HepG2 (cell line): ENCODE measurements around the gene AKAP12. TPM values are rescaled to one million over a fixed set of nuclear protein-coding genes. Genes with fewer than 3 reads are reported as not detected.

Source experiments
- AGO1 ChIP-seq: fragments of 200-400 bp; formaldehyde crosslinking; IDR thresholded peaks from 2 replicates; pipeline ENCODE4 v1.6.1; 2017; ENCODE audit warnings: mild to moderate bottlenecking, low read depth, low read length, moderate library complexity; ENCODE audit not compliant: poor library complexity, severe bottlenecking
- ARID3A ChIP-seq: IDR thresholded peaks from 2 replicates; pipeline ENCODE4 v1.6.1; 2012; ENCODE audit warnings: low read depth, low read length, improper control_type of control experiment
- ATF1 ChIP-seq: IDR thresholded peaks from 2 replicates; pipeline ENCODE4 v1.6.1; 2016; ENCODE audit warnings: mild to moderate bottlenecking, control low read depth
- BHLHE40 ChIP-seq: IDR thresholded peaks from 2 replicates; pipeline ENCODE4 v1.6.1; 2011; ENCODE audit warnings: low read length, improper control_type of control experiment
- CEBPG ChIP-seq: IDR thresholded peaks from 2 replicates; pipeline ENCODE4 v1.6.1; 2016
- FOXC1 ChIP-seq: sonication (generic); formaldehyde crosslinking; IDR thresholded peaks from 2 replicates; pipeline ENCODE4 v1.8.0; 2022; ENCODE audit warnings: mild to moderate bottlenecking, missing genetic modification reagents, borderline replicate concordance
- HOXA7 ChIP-seq: sonication (generic); formaldehyde crosslinking; IDR thresholded peaks from 2 replicates; pipeline ENCODE4 v1.8.1; 2022; ENCODE audit warnings: mild to moderate bottlenecking, missing genetic modification reagents, moderate library complexity
- JUNB ChIP-seq: sonication (generic); formaldehyde crosslinking; IDR thresholded peaks from 2 replicates; pipeline ENCODE4 v1.8.0; 2022; ENCODE audit warnings: missing genetic modification reagents, mild to moderate bottlenecking, borderline replicate concordance
- KAT7 ChIP-seq: IDR thresholded peaks from 2 replicates; pipeline ENCODE4 v1.6.1; 2018; ENCODE audit warnings: borderline replicate concordance, missing compliant biosample characterization
- MEIS2 ChIP-seq: sonication (generic); formaldehyde crosslinking; IDR thresholded peaks from 2 replicates; pipeline ENCODE4 v1.9.0; 2021; ENCODE audit warnings: mild to moderate bottlenecking, missing genetic modification reagents
- NONO ChIP-seq, 2 experiments: fragments of 450-650 bp in 1 of 2; sonication (generic) in 1 of 2; formaldehyde crosslinking in 1 of 2; IDR thresholded peaks in 1 of 2; conservative IDR thresholded peaks in 1 of 2; 2 replicates each; pipeline versions ENCODE4 v1.6.1 to v1.8.0; 2017 to 2022; ENCODE audit warnings: mild to moderate bottlenecking in 1 of 2, missing genetic modification reagents in 1 of 2, moderate library complexity in 1 of 2
- POLR2G ChIP-seq: fragments of 200-400 bp; formaldehyde crosslinking; IDR thresholded peaks from 2 replicates; pipeline ENCODE4 v1.6.1; 2018; ENCODE audit warnings: mild to moderate bottlenecking, low read depth, low read length, moderate library complexity
- SALL1 ChIP-seq: sonication (generic); formaldehyde crosslinking; IDR thresholded peaks from 2 replicates; pipeline ENCODE4 v1.8.0; 2022; ENCODE audit warnings: mild to moderate bottlenecking, missing genetic modification reagents
- SETDB1 ChIP-seq: sonication (generic); formaldehyde crosslinking; IDR thresholded peaks from 2 replicates; pipeline ENCODE4 v1.5.1; 2020; ENCODE audit warnings: missing genetic modification reagents, mild to moderate bottlenecking, borderline replicate concordance
- SMARCE1 ChIP-seq: fragments of 450-650 bp; IDR thresholded peaks from 2 replicates; pipeline ENCODE4 v1.6.1; 2017; ENCODE audit warnings: borderline replicate concordance
- SNAPC2 ChIP-seq: sonication (generic); formaldehyde crosslinking; IDR thresholded peaks from 2 replicates; pipeline ENCODE4 v1.8.1; 2022; ENCODE audit warnings: mild to moderate bottlenecking, missing genetic modification reagents
- SNAPC5 ChIP-seq: sonication (generic); formaldehyde crosslinking; IDR thresholded peaks from 2 replicates; pipeline ENCODE4 v1.8.1; 2023; ENCODE audit warnings: mild to moderate bottlenecking, missing genetic modification reagents, borderline replicate concordance
- TFAP4 ChIP-seq: sonication (generic); IDR thresholded peaks from 2 replicates; pipeline ENCODE4 v1.6.1; 2016; ENCODE audit warnings: low read depth, borderline replicate concordance
- ZBTB39 ChIP-seq: sonication (generic); formaldehyde crosslinking; IDR thresholded peaks from 2 replicates; pipeline ENCODE4 v1.5.0; 2020; ENCODE audit warnings: missing genetic modification reagents
- ZNF136 ChIP-seq: sonication (generic); formaldehyde crosslinking; IDR thresholded peaks from 2 replicates; pipeline ENCODE4 v1.8.1; 2022; ENCODE audit warnings: low read depth, mild to moderate bottlenecking, moderate library complexity, missing genetic modification reagents
- ZNF335 ChIP-seq: sonication (generic); formaldehyde crosslinking; IDR thresholded peaks from 2 replicates; pipeline ENCODE4 v1.4.0; 2020; ENCODE audit warnings: missing genetic modification reagents
- ZNF350 ChIP-seq: sonication (generic); formaldehyde crosslinking; IDR thresholded peaks from 2 replicates; pipeline ENCODE4 v1.4.0; 2020; ENCODE audit warnings: mild to moderate bottlenecking, low read depth, missing genetic modification reagents, borderline replicate concordance
- ZNF432 ChIP-seq: sonication (generic); formaldehyde crosslinking; IDR thresholded peaks from 2 replicates; pipeline ENCODE4 v1.5.0; 2020; ENCODE audit warnings: missing genetic modification reagents, mild to moderate bottlenecking, borderline replicate concordance
- ZNF598 ChIP-seq: sonication (generic); formaldehyde crosslinking; IDR thresholded peaks from 2 replicates; pipeline ENCODE4 v1.5.1; 2020; ENCODE audit warnings: mild to moderate bottlenecking, missing genetic modification reagents, borderline replicate concordance
- ZNF713 ChIP-seq: sonication (generic); formaldehyde crosslinking; IDR thresholded peaks from 2 replicates; pipeline ENCODE4 v1.4.0; 2020; ENCODE audit warnings: mild to moderate bottlenecking, missing genetic modification reagents
- polyA plus RNA-seq, 8 experiments: library from polyadenylated mRNA; depleted of rRNA in 3 of 8; stranded (reverse) in 7 of 8; unstranded in 1 of 8; fragments of >200 nt; fragmentation: Illumina TruSeq in 4 of 8; extraction: Trizol in 4 of 8; gene quantifications; 2 replicates each; pipeline versions ENCODE4 v1.2.1 to v1.2.3, GENCODE V29; 2011 to 2016; ENCODE audit warnings: low read depth in 4 of 8, missing spikeins in 1 of 8, mixed read lengths in 1 of 8; ENCODE audit not compliant: insufficient read depth in 1 of 8
- total RNA-seq, 5 experiments: library from RNA; depleted of rRNA; stranded (reverse); fragments of >200 nt; fragmentation: Illumina TruSeq; extraction: Trizol; gene quantifications; 2 replicates each; pipeline ENCODE4 v1.2.3, GENCODE V29; 2016; ENCODE audit warnings: low read depth in 1 of 5

Gene AKAP12
- total and polyA plus RNA-seq, 2 of the 13 experiments (the other 11 are each of a cell fraction or from before 2014, with no cell fraction given) = 10.6 to 19.0 TPM

GRCh38 chr6:151325075-151326050 is 85.6 kb downstream of the AKAP12 start (continued):
- TF ChIP-seq NONO (IDR thresholded peaks at IDR 0.05) = no peak
- TF ChIP-seq NONO (CRISPR knock-in tag; conservative IDR thresholded peaks at IDR 0.05) = 0 out of 2 replicates have a peak, but pooled peaks have one; percentile 37
- TF ChIP-seq JUNB (CRISPR knock-in tag) = no peak
- TF ChIP-seq HOXA7 = no peak
- no peak for TF ChIP-seq SMARCE1
- TF ChIP-seq KAT7 (CRISPR knock-in tag) = no peak
- TF ChIP-seq SETDB1 = no peak
- TF ChIP-seq SALL1 (CRISPR knock-in tag) = no peak; the same call in 1 of the 2 replicates
- TF ChIP-seq BHLHE40 = peak; percentile 83
- no peak for TF ChIP-seq CEBPG (CRISPR knock-in tag)
- no peak for TF ChIP-seq ARID3A
- no peak for TF ChIP-seq SNAPC5
- peak; percentile 49; the same call in 1 of the 2 replicates for TF ChIP-seq POLR2G
- no peak for TF ChIP-seq ZNF432 (CRISPR knock-in tag)
- TF ChIP-seq ZNF335 = 0 out of 2 replicates have a peak, but pooled peaks have one; percentile 36
- TF ChIP-seq ZNF350 = 0 out of 2 replicates have a peak, but pooled peaks have one; percentile 58
- TF ChIP-seq ZNF713 (CRISPR knock-in tag) = no peak
- 0 out of 2 replicates have a peak, but pooled peaks have one; percentile 37 for TF ChIP-seq FOXC1 (CRISPR knock-in tag)
- no peak for TF ChIP-seq AGO1
- TF ChIP-seq TFAP4 = no peak
- no peak for TF ChIP-seq ZBTB39
- TF ChIP-seq SNAPC2 (CRISPR knock-in tag) = no peak
- TF ChIP-seq ZNF136 (CRISPR knock-in tag) = 0 out of 2 replicates have a peak, but pooled peaks have one; percentile 64
- TF ChIP-seq ATF1 (CRISPR knock-in tag) = no peak
- no peak; the same call in 1 of the 2 replicates for TF ChIP-seq ZNF598 (CRISPR knock-in tag)
- no peak for TF ChIP-seq MEIS2 (CRISPR knock-in tag)
